ENCODE measurements around the gene CST9.

DNA sequence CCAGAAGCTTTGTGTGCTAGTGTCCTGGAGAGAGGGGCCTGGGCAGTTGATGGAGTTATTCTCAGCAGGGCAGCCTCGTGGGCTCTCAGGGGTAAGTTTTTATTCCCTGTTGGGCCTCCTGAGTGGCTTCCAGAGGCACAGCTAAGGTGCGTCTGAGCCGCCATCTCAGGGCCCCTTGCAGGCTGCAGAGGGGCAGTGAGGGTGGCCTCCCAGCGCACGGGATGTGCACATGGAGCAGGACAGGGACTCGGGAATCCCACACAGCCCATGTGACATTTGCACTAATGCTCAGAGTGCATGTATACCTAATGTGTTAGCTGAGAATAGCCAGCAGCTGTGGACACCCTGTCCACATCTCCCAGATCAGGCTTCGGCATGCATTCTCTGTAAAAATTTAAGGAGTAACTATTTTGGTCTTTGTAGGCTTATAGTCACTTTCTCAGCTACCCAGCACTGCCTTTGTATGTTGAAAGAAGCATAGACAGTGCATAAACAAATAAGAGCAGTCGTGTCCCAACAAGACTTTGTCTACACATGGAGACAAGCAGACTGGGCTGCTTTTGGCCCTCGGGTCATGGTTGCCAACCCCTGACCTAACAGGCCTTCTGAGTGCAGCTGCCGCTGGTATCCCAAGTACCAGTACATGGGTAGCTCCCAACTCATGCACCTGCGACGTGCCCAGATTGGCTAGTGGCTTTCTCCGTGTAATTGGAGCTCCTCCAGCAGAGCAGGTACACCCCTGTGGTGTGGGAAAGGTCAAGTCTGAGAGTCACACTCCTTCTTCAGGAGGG lies 18.8 kb downstream of the CST9 start:
- TF ChIP-seq, protein P1, sequence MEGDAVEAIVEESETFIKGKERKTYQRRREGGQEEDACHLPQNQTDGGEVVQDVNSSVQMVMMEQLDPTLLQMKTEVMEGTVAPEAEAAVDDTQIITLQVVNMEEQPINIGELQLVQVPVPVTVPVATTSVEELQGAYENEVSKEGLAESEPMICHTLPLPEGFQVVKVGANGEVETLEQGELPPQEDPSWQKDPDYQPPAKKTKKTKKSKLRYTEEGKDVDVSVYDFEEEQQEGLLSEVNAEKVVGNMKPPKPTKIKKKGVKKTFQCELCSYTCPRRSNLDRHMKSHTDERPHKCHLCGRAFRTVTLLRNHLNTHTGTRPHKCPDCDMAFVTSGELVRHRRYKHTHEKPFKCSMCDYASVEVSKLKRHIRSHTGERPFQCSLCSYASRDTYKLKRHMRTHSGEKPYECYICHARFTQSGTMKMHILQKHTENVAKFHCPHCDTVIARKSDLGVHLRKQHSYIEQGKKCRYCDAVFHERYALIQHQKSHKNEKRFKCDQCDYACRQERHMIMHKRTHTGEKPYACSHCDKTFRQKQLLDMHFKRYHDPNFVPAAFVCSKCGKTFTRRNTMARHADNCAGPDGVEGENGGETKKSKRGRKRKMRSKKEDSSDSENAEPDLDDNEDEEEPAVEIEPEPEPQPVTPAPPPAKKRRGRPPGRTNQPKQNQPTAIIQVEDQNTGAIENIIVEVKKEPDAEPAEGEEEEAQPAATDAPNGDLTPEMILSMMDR (IDR thresholded peaks at IDR 0.05): no peak
- TF ChIP-seq POLR2A (IDR thresholded peaks at IDR 0.05): no peak
